ENCODE measurements around the gene TMEM47. TPM values are rescaled to one million over a fixed set of nuclear protein-coding genes. Genes with fewer than 3 reads are reported as not detected.

TMEM47 gene
- total RNA-seq, 1 experiment from 2014 or later = 4.7 TPM

GRCh38 chrX:34656467-34656841, 631 bp downstream of the TMEM47 start:
- H3K36me3 ChIP-seq (ENCODE audit: low read depth, low read length) = no peaks in the 10 kb centered on the region
- ATAC-seq (no peak; the same call in 1 of the 2 replicates), DNase-seq (no peak)
- H3F3A ChIP-seq (ENCODE audit: low read length, unreplicated experiment) = no peaks in the 10 kb centered on the region
- peak overlapping the region; percentile 68 for H3K4me3 ChIP-seq (ENCODE audit: low read length)
- intact Hi-C loops (cut with micrococcal nuclease) = loop anchor here (10.0 kb wide), 1 partner anchor 58 kb away; no protein-coding TSS in a partner anchor
- no peaks in the 10 kb centered on the region for H3K9me3 ChIP-seq (ENCODE audit: low read length)
- H3K27ac ChIP-seq (ENCODE audit: low read length) = no peak overlapping the region
- no peaks in the 10 kb centered on the region for H3K9me2 ChIP-seq (replicated peaks; ENCODE audit: low read length)
- ChIA-PET POLR2A (ENCODE audit: unreplicated experiment) (no interaction called here), CTCF (no interaction called here)
- H3K79me2 ChIP-seq (ENCODE audit: low read length) = no peaks in the 10 kb centered on the region
- no peaks in the 10 kb centered on the region for H3K27me3 ChIP-seq (ENCODE audit: low read length)
- no peaks in the 10 kb centered on the region for H4K20me1 ChIP-seq (ENCODE audit: low read length)
- TF ChIP-seq EZH2 (IDR thresholded peaks at IDR 0.05; ENCODE audit: low read length, unreplicated experiment) = no peak
- no peak for TF ChIP-seq CTCF (conservative IDR thresholded peaks at IDR 0.05; ENCODE audit: low read depth, low read length)
- TF ChIP-seq EZH2phosphoT487 (IDR thresholded peaks at IDR 0.05; ENCODE audit: borderline replicate concordance, low read length) = no peak
- peaks cover 3% of the 10 kb centered on the region; the same call in 1 of the 2 replicates for H3K4me1 ChIP-seq (ENCODE audit: insufficient read depth, low read length)
- peak overlapping the region; percentile 63 for H2AFZ ChIP-seq (ENCODE audit: low read length)
- H3K9ac ChIP-seq (ENCODE audit: low read length) = 0 out of 2 replicates have a peak overlapping the region, but pooled peaks have one; percentile 17
- no TSS peak for BruUV-seq (replicated peaks)
- peak overlapping the region; percentile 78 for H3K4me2 ChIP-seq (ENCODE audit: low read length)

DNA sequence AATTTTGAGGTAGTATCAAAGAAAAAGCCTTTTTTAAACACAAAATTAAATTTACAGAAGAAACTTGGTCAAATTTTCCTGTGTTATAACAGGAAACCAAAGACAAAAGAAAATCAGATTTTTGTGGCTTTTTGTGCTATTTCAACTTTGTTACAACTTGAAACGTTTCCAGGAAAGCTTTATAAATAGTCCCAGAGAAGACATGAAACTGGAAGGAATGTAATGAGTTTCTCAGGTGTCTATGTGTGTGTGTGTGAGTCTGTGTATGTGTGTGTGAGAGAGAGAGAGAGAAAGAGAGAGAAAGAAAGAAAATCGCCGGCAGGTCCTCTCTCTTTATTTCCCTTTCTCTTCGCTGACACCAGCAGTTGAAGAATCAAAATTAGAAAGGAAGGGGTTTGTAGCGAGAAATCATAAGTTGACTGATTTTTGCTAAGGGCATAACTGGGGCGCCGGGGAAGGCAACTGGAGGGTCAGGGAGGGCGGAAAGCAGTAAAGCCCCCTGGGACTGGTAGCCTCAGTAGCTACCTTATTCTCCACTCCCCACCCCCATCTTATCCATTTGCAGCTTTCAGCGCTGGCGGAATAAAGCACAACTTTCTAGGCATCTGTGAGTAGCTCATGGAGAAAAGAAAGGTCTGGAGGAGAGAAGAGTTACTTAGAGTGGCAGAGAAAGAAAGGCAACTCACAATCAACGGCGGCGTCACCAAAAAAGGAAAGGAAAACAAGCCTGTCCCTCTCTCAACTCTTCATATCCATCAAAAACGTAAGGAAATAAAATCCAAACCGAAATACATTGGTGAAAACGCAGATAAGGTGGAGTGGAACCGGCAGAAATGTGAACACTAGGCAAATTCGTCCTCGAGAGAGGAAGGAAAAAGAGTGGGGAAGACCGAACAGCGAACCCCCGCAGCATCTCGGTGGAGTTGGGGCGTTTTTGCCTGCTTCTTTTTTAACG, 1.3 kb downstream of the TMEM47 start:
- H3K4me3 ChIP-seq (ENCODE audit: low read length) = peak overlapping the region; percentile 68
- no peak overlapping the region for H3K27ac ChIP-seq (ENCODE audit: low read length)
- peaks cover 3% of the 10 kb centered on the region; the same call in 1 of the 2 replicates for H3K4me1 ChIP-seq (ENCODE audit: insufficient read depth, low read length)
- TF ChIP-seq EZH2 (IDR thresholded peaks at IDR 0.05; ENCODE audit: low read length, unreplicated experiment) (no peak), CTCF (conservative IDR thresholded peaks at IDR 0.05; ENCODE audit: low read depth, low read length) (no peak), EZH2phosphoT487 (IDR thresholded peaks at IDR 0.05; ENCODE audit: borderline replicate concordance, low read length) (no peak)
- H3K27me3 ChIP-seq (ENCODE audit: low read length) = no peaks in the 10 kb centered on the region
- CTCF ChIA-PET = no interaction called here
- POLR2A ChIA-PET (ENCODE audit: unreplicated experiment) = no interaction called here
- no peaks in the 10 kb centered on the region for H4K20me1 ChIP-seq (ENCODE audit: low read length)
- H3K4me2 ChIP-seq (ENCODE audit: low read length) = peak overlapping the region; percentile 78
- H3F3A ChIP-seq (ENCODE audit: low read length, unreplicated experiment) = no peaks in the 10 kb centered on the region
- no peak for ATAC-seq
- H3K9ac ChIP-seq (ENCODE audit: low read length) = 0 out of 2 replicates have a peak overlapping the region, but pooled peaks have one; percentile 17
- no peak for DNase-seq
- H3K9me3 ChIP-seq (ENCODE audit: low read length) = no peaks in the 10 kb centered on the region
- H3K79me2 ChIP-seq (ENCODE audit: low read length) = no peaks in the 10 kb centered on the region
- H2AFZ ChIP-seq (ENCODE audit: low read length) = peak overlapping the region; percentile 63
- TSS peak; percentile 61 for BruUV-seq (replicated peaks)
- H3K36me3 ChIP-seq (ENCODE audit: low read depth, low read length) = no peaks in the 10 kb centered on the region
- intact Hi-C loops (cut with micrococcal nuclease) = loop anchor here (10.0 kb wide), 1 partner anchor 59 kb away; no protein-coding TSS in a partner anchor
- no peaks in the 10 kb centered on the region for H3K9me2 ChIP-seq (replicated peaks; ENCODE audit: low read length)
